GM12801 (cell line): ENCODE results near the gene PIP4K2B.

Experiments
- TF ChIP-seq, protein P1 (sequence below): IDR thresholded peaks from one replicate; pipeline ENCODE4 v1.5.1; 2011; ENCODE audit warnings: control low read depth; ENCODE audit not compliant: insufficient read length; ENCODE audit errors: extremely low read depth

The PIP4K2B gene

DNA sequence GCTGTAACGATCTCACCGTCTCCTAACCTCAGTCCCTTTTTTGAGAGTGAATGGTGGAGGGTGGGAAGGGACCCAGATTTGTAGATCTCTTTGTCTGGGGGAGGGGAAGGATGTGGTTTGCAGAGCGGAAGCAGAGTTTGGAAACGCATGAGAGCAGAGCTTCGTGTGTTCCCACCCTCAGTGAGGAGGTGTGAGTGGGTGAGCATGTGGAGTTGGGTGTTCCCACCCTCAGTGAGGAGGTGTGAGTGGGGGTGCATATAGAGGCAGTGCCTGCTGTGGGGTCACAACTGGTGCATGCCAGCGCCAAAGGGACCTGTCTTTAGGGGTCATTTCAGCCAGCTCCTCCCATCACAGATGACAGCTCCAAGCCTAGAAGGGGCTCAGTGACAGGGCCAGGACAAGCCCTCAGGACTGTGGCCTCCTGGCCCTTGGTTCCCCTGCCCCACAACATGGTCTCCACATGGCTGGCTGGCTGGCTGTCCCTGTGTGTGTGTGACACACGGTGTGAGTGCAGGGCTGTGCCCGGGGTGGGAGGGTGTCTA is 71.0 kb downstream of the PIP4K2B start:
- TF ChIP-seq, protein P1, sequence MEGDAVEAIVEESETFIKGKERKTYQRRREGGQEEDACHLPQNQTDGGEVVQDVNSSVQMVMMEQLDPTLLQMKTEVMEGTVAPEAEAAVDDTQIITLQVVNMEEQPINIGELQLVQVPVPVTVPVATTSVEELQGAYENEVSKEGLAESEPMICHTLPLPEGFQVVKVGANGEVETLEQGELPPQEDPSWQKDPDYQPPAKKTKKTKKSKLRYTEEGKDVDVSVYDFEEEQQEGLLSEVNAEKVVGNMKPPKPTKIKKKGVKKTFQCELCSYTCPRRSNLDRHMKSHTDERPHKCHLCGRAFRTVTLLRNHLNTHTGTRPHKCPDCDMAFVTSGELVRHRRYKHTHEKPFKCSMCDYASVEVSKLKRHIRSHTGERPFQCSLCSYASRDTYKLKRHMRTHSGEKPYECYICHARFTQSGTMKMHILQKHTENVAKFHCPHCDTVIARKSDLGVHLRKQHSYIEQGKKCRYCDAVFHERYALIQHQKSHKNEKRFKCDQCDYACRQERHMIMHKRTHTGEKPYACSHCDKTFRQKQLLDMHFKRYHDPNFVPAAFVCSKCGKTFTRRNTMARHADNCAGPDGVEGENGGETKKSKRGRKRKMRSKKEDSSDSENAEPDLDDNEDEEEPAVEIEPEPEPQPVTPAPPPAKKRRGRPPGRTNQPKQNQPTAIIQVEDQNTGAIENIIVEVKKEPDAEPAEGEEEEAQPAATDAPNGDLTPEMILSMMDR, result no peak

DNA sequence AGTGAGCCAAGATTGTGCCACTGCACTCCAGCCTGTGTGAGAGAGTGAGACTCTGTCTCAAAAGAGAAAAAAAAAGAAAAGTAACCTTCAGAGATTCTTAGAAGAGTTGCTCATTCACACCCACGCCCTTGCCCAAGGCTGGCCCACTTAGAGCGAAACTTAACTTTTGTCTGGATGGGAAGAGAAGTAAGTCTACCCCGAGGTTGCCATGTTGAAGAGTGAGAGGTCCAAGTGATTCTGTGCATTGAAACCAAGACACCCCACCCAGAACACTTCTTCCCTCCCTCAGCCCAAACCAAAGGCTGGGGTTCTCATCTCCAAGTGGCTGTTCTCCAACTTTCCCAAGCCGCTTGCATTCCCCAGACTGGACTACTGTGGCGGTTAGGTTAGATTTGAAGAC is 71.6 kb downstream of the PIP4K2B start:
- TF ChIP-seq, protein P1, result no peak

DNA sequence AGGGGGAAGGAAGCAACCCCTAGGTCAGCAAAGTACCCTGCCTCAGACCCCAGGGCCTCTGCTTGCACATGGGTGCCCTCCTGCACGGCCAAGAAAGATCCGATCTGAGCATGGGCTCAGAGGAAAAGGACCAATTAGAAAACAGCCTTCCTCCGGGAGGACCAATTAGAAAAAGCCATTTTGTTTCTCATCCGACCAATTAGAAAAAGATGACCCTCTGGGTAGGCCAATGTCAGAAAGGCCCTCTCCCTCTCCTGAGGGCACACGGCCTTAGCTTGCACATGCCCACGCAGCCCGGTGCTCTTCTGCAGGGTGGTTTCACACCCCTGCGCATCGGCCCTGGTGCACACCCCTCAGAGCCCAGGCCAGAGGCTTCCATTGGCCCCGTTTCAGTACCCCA is 74.3 kb downstream of the PIP4K2B start:
- TF ChIP-seq, protein P1, result no peak

DNA sequence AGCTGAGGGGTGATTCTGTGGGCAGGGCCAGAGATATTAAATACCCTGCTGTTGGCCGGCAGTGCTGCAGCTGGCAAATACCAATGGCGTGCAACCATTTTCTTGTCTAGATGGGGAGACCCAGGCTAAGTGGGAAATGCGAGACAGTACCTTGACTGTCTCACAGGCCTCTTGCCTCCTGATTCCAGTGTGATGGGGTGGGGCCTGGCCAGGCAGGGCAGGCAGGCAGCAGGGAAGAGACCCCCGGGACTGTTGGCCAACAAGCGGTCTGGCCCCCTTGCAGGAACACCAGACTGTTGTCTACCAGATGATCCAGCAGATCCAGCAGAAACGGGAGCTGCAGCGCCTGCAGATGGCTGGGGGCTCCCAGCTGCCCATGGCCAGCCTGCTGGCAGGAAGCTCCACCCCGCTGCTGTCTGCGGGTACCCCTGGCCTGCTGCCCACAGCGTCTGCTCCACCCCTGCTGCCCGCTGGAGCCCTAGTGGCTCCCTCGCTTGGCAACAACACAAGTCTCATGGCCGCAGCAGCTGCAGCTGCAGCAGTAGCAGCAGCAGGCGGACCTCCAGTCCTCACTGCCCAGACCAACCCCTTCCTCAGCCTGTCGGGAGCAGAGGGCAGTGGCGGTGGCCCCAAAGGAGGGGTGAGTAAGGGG is 74.9 kb downstream of the PIP4K2B start:
- TF ChIP-seq, protein P1, result no peak

DNA sequence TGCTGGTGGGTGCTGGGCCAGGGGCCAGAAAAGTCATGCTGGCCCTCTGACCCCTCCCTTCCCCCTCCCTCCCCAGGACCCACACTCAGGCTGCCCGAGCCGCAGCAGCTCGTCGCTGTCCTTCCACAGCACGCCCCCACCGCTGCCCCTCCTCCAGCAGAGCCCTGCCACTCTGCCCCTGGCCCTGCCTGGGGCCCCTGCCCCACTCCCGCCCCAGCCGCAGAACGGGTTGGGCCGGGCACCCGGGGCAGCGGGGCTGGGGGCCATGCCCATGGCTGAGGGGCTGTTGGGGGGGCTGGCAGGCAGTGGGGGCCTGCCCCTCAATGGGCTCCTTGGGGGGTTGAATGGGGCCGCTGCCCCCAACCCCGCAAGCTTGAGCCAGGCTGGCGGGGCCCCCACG is 77.6 kb downstream of the PIP4K2B start:
- TF ChIP-seq, protein P1, result no peak

DNA sequence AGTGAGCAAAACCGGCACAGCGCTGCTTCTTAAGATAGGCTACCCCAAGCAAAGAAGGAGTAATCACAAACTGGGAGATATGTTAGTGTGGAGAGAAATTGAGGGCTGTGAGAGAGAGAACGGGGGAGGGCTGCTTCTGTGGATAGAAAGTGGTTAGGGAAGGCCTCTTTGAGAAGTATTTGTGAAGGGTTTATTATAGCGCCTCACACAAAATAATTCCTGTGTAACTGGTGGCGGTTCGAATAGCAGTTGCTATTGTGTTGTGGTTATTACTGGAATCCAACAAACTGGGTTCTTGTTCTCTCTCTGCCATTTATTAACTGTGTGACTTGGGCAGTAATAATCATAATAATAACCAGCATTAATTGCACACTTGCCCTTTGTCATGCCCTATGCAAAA is 78.4 kb downstream of the PIP4K2B start:
- TF ChIP-seq, protein P1, result no peak

DNA sequence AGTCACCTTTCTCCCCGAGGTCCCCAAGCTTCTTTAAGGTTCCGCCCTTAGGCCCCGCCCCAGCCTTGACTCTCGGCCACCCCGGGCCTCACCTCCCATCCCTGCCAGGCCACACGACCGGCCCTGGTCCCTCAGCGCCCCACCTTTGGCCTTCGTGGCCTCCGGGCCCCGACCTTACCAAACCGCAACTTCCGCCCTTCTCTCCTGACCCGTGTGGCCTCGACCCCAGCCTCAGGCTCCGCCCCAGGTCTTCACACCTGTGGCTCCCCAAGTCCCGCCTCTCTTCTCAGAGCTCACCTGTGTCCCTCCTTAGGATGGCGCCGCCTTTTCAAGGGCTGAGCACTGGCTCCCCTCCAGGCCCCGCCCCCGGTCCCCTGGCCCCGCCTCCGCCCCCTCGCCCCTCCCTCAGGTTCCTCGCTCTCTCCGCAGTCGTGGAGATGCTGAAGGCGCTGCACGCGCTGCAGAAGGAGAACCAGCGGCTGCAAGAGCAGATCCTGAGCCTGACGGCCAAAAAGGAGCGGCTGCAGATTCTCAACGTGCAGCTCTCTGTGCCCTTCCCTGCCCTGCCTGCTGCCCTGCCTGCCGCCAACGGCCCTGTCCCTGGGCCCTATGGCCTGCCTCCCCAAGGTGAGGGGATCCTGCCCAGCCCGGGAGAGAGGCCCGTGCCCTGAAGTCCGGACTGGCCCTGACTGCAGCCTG is 79.3 kb downstream of the PIP4K2B start:
- TF ChIP-seq, protein P1, result no peak
